Gastroesophageal sphincter (tissue), 4 donors: ENCODE data around the gene LATS2. TPM values are rescaled to one million over a fixed set of nuclear protein-coding genes. Genes with fewer than 3 reads are reported as not detected.
A peak's percentile ranks its signal among the peaks of the same experiment; 100 is the strongest.

Source experiments
- ATAC-seq: fragments of 150-250 bp; one replicate; pipeline ENCODE4 v1.9.1; 2016; ENCODE audit warnings: mild to moderate bottlenecking, moderate library complexity
- H3K27ac ChIP-seq, 4 donors: fragments of 200-600 bp; sonication (generic) in 3 of 4; 1 replicate in 3 of 4; 2 replicates in 1 of 4; pipeline ENCODE4 v1.5.1; 2016 to 2019
- H3K27me3 ChIP-seq: fragments of 200-600 bp; sonication (generic); one replicate; pipeline ENCODE4 v1.5.1; 2019
- H3K36me3 ChIP-seq, 2 donors: fragments of 200-600 bp; sonication (generic); one replicate each; pipeline ENCODE4 v1.5.1; 2019; ENCODE audit warnings: control low read depth in 1 of 2
- H3K4me1 ChIP-seq, 3 donors: fragments of 200-600 bp; sonication (generic); 1 replicate in 2 of 3; 2 replicates in 1 of 3; pipeline ENCODE4 v1.5.1; 2016 to 2019; ENCODE audit warnings: control low read depth in 2 of 3
- H3K4me3 ChIP-seq, 2 donors: fragments of 200-600 bp; sonication (generic); one replicate each; pipeline ENCODE4 v1.5.1; 2019; ENCODE audit warnings: mild to moderate bottlenecking in 1 of 2, moderate library complexity in 1 of 2
- H3K9me3 ChIP-seq, 3 donors: fragments of 200-600 bp; sonication (generic); one replicate each; pipeline ENCODE4 v1.5.1; 2017 to 2019; ENCODE audit warnings: control low read depth in 2 of 3
- CTCF ChIP-seq, 4 experiments: fragments of 200-600 bp in 2 of 4; fragments of 450-650 bp in 2 of 4; sonication (generic) in 1 of 4; IDR thresholded peaks; one replicate each; pipeline ENCODE4 v1.5.1; 2017 to 2019; ENCODE audit warnings: antibody characterized with exemption in 4 of 4, mild to moderate bottlenecking in 2 of 4, moderate library complexity in 2 of 4
- EP300 ChIP-seq: sonication (generic); formaldehyde crosslinking; IDR thresholded peaks from one replicate; pipeline ENCODE4 v1.6.1; 2017; ENCODE audit warnings: antibody characterized with exemption, mild to moderate bottlenecking
- POLR2A ChIP-seq, 2 donors: fragments of 450-650 bp; IDR thresholded peaks; one replicate each; pipeline ENCODE4 v1.6.1; 2017; ENCODE audit warnings: antibody characterized with exemption in 2 of 2, mild to moderate bottlenecking in 2 of 2, moderate library complexity in 1 of 2
- POLR2AphosphoS5 ChIP-seq: sonication (generic); formaldehyde crosslinking; IDR thresholded peaks from one replicate; pipeline ENCODE4 v1.6.1; 2017; ENCODE audit warnings: antibody characterized with exemption
- WGBS, 2 donors: methylation state at CpG; one replicate each; pipeline ENCODE4 v1.1.5; 2018; ENCODE audit warnings: low coverage in 1 of 2; 5-methylcytosine and 5-hydroxymethylcytosine counted together
- small RNA-seq, 4 donors: library from RNA; depleted of rRNA; stranded (forward); fragments of <200 nt; gene quantifications; one replicate each; pipeline ENCODE3, GENCODE V24; 2016
- total RNA-seq, 4 donors: library from RNA; depleted of rRNA; stranded (reverse); fragments of >200 nt; gene quantifications; one replicate each; pipeline ENCODE4 v1.1.0, GENCODE V29; 2016

LATS2 gene
- total RNA-seq, 4 donors from 2014 or later, result 42.2 to 95.4 (median 56.5) TPM

DNA sequence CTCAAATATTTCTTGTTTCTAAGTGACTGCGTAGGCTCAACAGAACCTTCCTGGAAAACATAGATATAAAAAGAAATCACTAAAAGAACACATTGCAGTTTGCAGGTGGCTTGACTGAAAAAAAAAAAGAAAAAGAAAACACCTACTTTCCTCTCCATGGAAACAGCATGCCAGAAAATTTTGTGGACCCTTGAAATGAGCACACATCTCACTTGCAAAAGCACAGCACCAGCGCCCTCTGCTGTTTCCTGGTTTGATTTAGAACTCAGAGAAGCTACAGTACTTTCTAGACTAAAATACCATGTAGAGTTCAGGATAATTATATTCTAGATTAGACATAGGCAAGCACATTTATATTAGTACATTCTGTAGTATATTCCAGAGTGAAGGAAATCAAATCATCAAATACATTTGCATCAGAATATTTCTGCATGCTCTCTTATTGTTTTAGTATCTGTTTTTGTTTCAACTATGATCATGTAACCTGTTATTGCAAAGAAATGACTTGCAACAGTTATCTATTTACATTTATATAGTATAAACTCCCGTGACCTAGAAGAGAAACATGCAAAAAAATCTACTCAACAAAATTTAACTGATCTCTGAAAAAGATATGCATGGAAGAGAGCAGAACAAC, 136.5 kb downstream of the LATS2 start:
- H3K27ac ChIP-seq, result no peak overlapping the region
- no peaks in the 10 kb centered on the region for H3K4me1 ChIP-seq
- WGBS, 2 donors, result 29 to 33% methylated on average over 3 of the region's 3 CpGs
- H3K4me3 ChIP-seq, result no peak overlapping the region
- H3K36me3 ChIP-seq, result no peaks in the 10 kb centered on the region
- no peaks in the 10 kb centered on the region for H3K9me3 ChIP-seq
- no peaks in the 10 kb centered on the region for H3K27me3 ChIP-seq
- no peak for ATAC-seq
- no peak for TF ChIP-seq POLR2AphosphoS5
- peak; percentile 49 to 72 (median 62) for TF ChIP-seq CTCF (IDR thresholded peaks at IDR 0.05)
- no peak for TF ChIP-seq POLR2A (IDR thresholded peaks at IDR 0.05)

DNA sequence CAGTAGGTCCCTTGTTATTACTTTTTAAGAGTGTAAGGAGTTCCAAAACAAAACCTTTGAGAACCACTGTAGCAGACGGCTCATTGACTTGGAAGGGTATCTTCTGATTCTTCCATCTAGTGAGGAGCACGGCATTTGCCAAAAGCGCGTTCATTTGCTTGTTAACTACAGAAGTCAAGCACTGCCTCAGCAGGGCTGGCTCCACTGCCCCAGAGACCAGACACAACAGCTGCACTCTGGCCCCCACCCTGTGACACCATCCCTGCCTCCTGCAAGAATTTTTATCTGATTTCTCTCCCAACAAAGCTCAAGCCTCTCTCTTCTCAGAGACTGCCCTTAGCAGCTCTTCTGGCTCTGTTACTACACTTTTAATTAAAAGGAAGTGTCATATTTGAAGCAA, 138.1 kb downstream of the LATS2 start:
- H3K4me1 ChIP-seq, result no peaks in the 10 kb centered on the region
- WGBS, 2 donors, result 80% methylated on average over 4 of the region's 4 CpGs; no CpG with 5 or more reads in 1 of the 2 donors
- no peaks in the 10 kb centered on the region for H3K36me3 ChIP-seq
- no peak for ATAC-seq
- no peaks in the 10 kb centered on the region for H3K9me3 ChIP-seq
- TF ChIP-seq EP300 (no peak), CTCF (IDR thresholded peaks at IDR 0.05) (no peak), POLR2AphosphoS5 (no peak), POLR2A (IDR thresholded peaks at IDR 0.05) (no peak)
- no peaks in the 10 kb centered on the region for H3K27me3 ChIP-seq
- no peak overlapping the region for H3K4me3 ChIP-seq
- no peak overlapping the region for H3K27ac ChIP-seq

Small RNA genes lying within 50 kb of the gene (small RNA-seq; reads per million reads assigned to genes)
- gene PPIAP27 (0 reads per million in 4 donors), gene RNU4-9P (0 reads per million in 4 donors)

Other genes with a start within 250 kb of the LATS2 start
- gene XPO4, start 158.8 kb downstream of the LATS2 start, total RNA-seq, result 10 to 100 TPM; 17.1 to 24.9 (median 18.6) TPM
- 100 to 1,000 TPM in 1 of 4 donors, 10 to 100 TPM in 3; 74.7 to 108 (median 86.1) TPM for gene SAP18, start 78.5 kb upstream of the LATS2 start, total RNA-seq
- under 1 TPM in 3 of 4 donors, not detected in 1; 0.19 to 0.81 (median 0.27) TPM for gene SKA3, start 115.0 kb upstream of the LATS2 start, total RNA-seq
- gene MRPL57, start 115.1 kb upstream of the LATS2 start, total RNA-seq, result 10 to 100 TPM; 19.8 to 50.3 (median 28.6) TPM